ENCODE data around the gene BRAP.
"Not testable (repeated sequence)": the region's sequence is repeated elsewhere in the genome, so short reads cannot be mapped to it uniquely, and the experiment has no call there.

DNA sequence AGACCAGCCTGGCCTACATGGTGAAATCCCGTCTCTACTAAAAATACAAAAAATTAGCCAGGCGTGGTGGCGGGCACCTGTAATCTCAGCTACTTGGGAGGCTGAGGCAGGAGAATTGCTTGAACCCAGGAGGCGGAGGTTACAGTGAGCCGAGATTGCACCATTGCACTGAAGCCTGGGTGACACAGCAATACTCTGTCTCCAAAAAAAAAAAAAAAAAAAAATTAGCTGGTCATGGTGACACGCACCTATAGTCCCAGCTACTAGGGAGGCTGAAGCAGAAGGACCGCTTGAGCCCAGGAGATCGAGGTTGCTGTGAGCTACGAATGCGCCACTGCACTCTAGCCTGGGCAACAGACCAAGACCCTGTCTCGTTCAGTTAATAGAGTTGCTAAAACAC is 82.9 kb downstream of the BRAP start:
- TF ChIP-seq, protein P1, sequence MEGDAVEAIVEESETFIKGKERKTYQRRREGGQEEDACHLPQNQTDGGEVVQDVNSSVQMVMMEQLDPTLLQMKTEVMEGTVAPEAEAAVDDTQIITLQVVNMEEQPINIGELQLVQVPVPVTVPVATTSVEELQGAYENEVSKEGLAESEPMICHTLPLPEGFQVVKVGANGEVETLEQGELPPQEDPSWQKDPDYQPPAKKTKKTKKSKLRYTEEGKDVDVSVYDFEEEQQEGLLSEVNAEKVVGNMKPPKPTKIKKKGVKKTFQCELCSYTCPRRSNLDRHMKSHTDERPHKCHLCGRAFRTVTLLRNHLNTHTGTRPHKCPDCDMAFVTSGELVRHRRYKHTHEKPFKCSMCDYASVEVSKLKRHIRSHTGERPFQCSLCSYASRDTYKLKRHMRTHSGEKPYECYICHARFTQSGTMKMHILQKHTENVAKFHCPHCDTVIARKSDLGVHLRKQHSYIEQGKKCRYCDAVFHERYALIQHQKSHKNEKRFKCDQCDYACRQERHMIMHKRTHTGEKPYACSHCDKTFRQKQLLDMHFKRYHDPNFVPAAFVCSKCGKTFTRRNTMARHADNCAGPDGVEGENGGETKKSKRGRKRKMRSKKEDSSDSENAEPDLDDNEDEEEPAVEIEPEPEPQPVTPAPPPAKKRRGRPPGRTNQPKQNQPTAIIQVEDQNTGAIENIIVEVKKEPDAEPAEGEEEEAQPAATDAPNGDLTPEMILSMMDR (IDR thresholded peaks at IDR 0.05; ENCODE audit: poor library complexity, severe bottlenecking), result not testable (repeated sequence)
- TF ChIP-seq SMC3 (conservative IDR thresholded peaks at IDR 0.05; ENCODE audit: poor library complexity); TAF1 (IDR thresholded peaks at IDR 0.05; ENCODE audit: low read depth); EP300 (conservative IDR thresholded peaks at IDR 0.05; ENCODE audit: poor library complexity, severe bottlenecking); POLR2AphosphoS5 (IDR thresholded peaks at IDR 0.05); EZH2 (IDR thresholded peaks at IDR 0.05; ENCODE audit: borderline replicate concordance, insufficient read depth, low read length, poor library complexity, severe bottlenecking); RAD21 (conservative IDR thresholded peaks at IDR 0.05); MXI1 (conservative IDR thresholded peaks at IDR 0.05; ENCODE audit: poor library complexity, severe bottlenecking): not testable (repeated sequence)
- TF ChIP-seq, protein P2, sequence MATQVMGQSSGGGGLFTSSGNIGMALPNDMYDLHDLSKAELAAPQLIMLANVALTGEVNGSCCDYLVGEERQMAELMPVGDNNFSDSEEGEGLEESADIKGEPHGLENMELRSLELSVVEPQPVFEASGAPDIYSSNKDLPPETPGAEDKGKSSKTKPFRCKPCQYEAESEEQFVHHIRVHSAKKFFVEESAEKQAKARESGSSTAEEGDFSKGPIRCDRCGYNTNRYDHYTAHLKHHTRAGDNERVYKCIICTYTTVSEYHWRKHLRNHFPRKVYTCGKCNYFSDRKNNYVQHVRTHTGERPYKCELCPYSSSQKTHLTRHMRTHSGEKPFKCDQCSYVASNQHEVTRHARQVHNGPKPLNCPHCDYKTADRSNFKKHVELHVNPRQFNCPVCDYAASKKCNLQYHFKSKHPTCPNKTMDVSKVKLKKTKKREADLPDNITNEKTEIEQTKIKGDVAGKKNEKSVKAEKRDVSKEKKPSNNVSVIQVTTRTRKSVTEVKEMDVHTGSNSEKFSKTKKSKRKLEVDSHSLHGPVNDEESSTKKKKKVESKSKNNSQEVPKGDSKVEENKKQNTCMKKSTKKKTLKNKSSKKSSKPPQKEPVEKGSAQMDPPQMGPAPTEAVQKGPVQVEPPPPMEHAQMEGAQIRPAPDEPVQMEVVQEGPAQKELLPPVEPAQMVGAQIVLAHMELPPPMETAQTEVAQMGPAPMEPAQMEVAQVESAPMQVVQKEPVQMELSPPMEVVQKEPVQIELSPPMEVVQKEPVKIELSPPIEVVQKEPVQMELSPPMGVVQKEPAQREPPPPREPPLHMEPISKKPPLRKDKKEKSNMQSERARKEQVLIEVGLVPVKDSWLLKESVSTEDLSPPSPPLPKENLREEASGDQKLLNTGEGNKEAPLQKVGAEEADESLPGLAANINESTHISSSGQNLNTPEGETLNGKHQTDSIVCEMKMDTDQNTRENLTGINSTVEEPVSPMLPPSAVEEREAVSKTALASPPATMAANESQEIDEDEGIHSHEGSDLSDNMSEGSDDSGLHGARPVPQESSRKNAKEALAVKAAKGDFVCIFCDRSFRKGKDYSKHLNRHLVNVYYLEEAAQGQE (IDR thresholded peaks at IDR 0.05; ENCODE audit: borderline replicate concordance), result not testable (repeated sequence)

All from neural cell (in vitro differentiated cells).